MCF 10A (cell line): Measurements from ENCODE around the gene APOBEC2. TPM values are rescaled to one million over a fixed set of nuclear protein-coding genes. Genes with fewer than 3 reads are reported as not detected.

Experiments used
- BruUV-seq: library from RNA; stranded (reverse); fragments of 400-500 nt; replicated peaks from 2 replicates; lab custom pipeline; 2021; lab: Mats Ljungman, UMichigan
- CTCF ChIA-PET: fragments of 300-600 bp; sonication (Branson Sonifier 250); formaldehyde crosslinking; extraction: SDS; loops from one replicate; lab custom pipeline; 2021; ENCODE audit warnings: antibody characterized with exemption, inconsistent platforms; lab: Yijun Ruan, JAX
- POLR2A ChIA-PET: fragments of 300-600, 350-650 bp; sonication (Branson Sonifier 250); formaldehyde crosslinking; extraction: SDS; loops from one replicate; lab custom pipeline; 2020; ENCODE audit warnings: antibody characterized with exemption, inconsistent platforms; lab: Yijun Ruan, JAX
- DNase-seq: peaks from one replicate; pipeline ENCODE4 v3.0.0-alpha.2; 2018; ENCODE audit not compliant: unreplicated experiment
- H3K27ac Mint-ChIP-seq: one replicate; pipeline ENCODE4 v1.8.0; 2022; ENCODE audit warnings: mild to moderate bottlenecking, low read depth, mixed read lengths; ENCODE audit not compliant: unreplicated experiment
- H3K27me3 Mint-ChIP-seq: one replicate; pipeline ENCODE4 v1.8.0; 2022; ENCODE audit warnings: mixed read lengths; ENCODE audit not compliant: insufficient read depth, unreplicated experiment
- H3K36me3 Mint-ChIP-seq: one replicate; pipeline ENCODE4 v1.8.0; 2022; ENCODE audit warnings: mild to moderate bottlenecking, moderate library complexity, mixed read lengths; ENCODE audit not compliant: insufficient read depth, unreplicated experiment
- H3K4me1 Mint-ChIP-seq: one replicate; pipeline ENCODE4 v1.8.0; 2022; ENCODE audit warnings: mixed read lengths; ENCODE audit not compliant: insufficient read depth, unreplicated experiment
- H3K4me3 Mint-ChIP-seq: one replicate; pipeline ENCODE4 v1.8.0; 2022; ENCODE audit warnings: mild to moderate bottlenecking, moderate library complexity, mixed read lengths; ENCODE audit not compliant: unreplicated experiment
- H3K9me3 Mint-ChIP-seq: one replicate; pipeline ENCODE4 v1.8.0; 2022; ENCODE audit warnings: mixed read lengths; ENCODE audit not compliant: unreplicated experiment
- intact Hi-C: fragments of 100-400 bp; cut with micrococcal nuclease; formaldehyde crosslinking; loops from 2 replicates; pipeline ENCODE4 v1.14.1; 2022
- total RNA-seq: library from RNA; stranded (reverse); gene quantifications from 2 replicates; pipeline ENCODE4 v1.2.3, GENCODE V29; 2022
- TF ChIP-seq, protein P1 (sequence below): fragments of 200-600 bp; IDR thresholded peaks from one replicate; pipeline ENCODE4 v1.8.0; 2022; ENCODE audit warnings: antibody characterized with exemption, mild to moderate bottlenecking; ENCODE audit not compliant: unreplicated experiment

Gene APOBEC2
- total RNA-seq, 1 experiment from 2014 or later = not detected

DNA sequence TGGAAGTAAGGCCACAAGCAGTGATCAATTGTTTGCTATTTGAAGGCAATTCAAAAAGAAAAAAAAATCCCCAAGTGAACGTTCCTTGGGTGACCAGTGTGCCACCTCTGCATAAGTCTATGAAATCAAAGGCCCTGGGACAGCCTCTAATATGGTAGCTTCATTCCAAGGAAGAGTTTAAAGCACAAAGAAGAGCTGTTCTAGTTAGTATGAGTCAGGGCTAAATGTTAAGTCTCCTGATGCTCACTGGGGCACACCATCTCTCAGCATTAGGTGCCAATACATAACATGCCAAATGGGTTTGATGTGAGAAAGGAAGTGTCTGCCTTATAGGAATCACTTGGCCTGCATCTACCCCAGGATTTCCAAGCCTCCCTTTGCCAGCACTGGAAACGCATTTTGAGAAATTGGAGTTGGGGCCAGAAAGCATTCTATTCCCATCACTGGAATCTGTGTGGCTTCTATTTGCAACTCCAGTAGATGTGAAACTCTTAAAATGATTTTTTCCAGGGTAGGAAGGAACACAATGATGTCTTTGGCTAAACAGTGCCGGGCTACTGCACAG lies 27.0 kb upstream of the APOBEC2 start:
- Mint-ChIP-seq H3K27me3 (no peaks in the 10 kb centered on the region), H3K4me3 (no peak overlapping the region), H3K9me3 (no peaks in the 10 kb centered on the region), H3K36me3 (no peaks in the 10 kb centered on the region), H3K4me1 (peaks cover 37% of the 10 kb centered on the region), H3K27ac (no peak overlapping the region)
- no TSS peak for BruUV-seq
- intact Hi-C loops = loop anchor here (10.0 kb wide), 1 partner anchor 1651 kb away; no protein-coding TSS in a partner anchor
- CTCF ChIA-PET = interaction anchor here (0.5 to 5.3 kb wide), 16 partner anchors 11 to 1669 kb away, joined by 3 to 43 read pairs (median 6); partner anchors contain the start of genes TSPO2 and UNC5CL
- TF ChIP-seq, protein P1, sequence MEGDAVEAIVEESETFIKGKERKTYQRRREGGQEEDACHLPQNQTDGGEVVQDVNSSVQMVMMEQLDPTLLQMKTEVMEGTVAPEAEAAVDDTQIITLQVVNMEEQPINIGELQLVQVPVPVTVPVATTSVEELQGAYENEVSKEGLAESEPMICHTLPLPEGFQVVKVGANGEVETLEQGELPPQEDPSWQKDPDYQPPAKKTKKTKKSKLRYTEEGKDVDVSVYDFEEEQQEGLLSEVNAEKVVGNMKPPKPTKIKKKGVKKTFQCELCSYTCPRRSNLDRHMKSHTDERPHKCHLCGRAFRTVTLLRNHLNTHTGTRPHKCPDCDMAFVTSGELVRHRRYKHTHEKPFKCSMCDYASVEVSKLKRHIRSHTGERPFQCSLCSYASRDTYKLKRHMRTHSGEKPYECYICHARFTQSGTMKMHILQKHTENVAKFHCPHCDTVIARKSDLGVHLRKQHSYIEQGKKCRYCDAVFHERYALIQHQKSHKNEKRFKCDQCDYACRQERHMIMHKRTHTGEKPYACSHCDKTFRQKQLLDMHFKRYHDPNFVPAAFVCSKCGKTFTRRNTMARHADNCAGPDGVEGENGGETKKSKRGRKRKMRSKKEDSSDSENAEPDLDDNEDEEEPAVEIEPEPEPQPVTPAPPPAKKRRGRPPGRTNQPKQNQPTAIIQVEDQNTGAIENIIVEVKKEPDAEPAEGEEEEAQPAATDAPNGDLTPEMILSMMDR = no peak
- POLR2A ChIA-PET = no interaction called here
- DNase-seq = no peak

DNA sequence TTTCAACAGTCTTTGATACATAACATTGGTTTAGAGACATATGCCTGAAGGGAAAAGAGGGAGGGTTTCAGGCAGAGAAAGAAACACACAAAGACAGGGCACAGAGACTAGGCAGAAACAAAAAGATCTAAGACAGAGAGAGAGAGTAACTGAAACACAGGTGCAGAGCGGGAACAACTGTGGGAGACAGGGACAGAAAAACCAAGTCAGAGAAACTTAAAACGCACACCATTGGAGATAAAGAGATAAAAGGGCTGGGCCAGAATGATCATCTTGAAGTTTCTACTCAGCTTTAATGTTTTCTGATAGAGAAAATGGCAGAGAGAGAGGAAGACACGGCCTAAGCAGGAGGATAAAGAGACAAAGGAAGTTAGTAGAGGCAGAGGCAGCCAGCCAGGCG lies 25.8 kb upstream of the APOBEC2 start:
- H3K4me1 Mint-ChIP-seq = peaks cover 33% of the 10 kb centered on the region
- no peak overlapping the region for H3K27ac Mint-ChIP-seq
- no TSS peak for BruUV-seq

DNA sequence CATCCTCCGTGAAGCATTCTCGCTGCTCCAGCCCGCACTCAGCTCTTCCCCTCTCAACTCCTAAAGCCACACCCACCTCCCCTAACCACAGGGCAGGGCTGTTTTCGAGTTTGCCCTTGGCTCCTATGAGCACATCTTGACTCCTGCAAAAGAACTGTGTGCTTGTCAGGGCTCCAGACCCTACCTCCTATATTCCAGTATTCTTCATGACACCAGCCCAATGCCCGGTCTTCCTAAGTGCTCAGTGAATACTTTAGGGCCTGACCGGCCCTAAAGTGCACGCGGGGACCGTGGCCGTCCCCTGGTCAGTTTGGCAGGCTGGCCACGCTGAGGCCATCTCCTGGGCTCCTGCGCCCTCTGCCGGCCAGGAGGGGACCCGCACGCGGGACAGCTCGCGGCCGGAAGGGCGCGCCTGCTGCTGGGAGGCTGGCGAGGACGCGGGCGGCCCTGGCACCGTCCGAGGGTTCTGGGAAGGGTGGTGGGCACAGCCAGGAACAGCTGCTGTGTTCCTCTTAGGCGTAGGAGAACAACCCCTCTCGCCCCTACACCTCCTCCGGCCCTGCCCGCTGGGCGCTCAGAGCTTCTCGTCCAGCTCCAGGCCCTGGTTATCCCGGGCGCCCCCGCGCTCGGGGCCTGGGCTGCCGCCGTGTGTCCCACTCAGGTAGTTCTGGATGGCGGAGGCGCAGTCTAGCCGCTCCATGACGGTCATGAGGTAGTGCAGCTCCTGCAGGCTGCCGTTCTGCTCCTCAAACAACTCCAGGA lies 25.0 kb upstream of the APOBEC2 start:
- Mint-ChIP-seq H3K4me3 (peak overlapping the region; percentile 61), H3K36me3 (no peaks in the 10 kb centered on the region), H3K27ac (no peak overlapping the region), H3K27me3 (no peaks in the 10 kb centered on the region), H3K9me3 (no peaks in the 10 kb centered on the region), H3K4me1 (peaks cover 29% of the 10 kb centered on the region)
- ChIA-PET POLR2A (interaction anchor here (1.3 to 2.8 kb wide), 2 partner anchors 9 to 43 kb away, joined by 6 to 9 read pairs; no protein-coding TSS in a partner anchor), CTCF (interaction anchor here (0.6 to 5.3 kb wide), 63 partner anchors 9 to 1679 kb away, joined by 3 to 43 read pairs (median 4); partner anchors contain the start of genes TSPO2 and UNC5CL)
- BruUV-seq = no TSS peak
- peak; percentile 79 for DNase-seq
- intact Hi-C loops = loop anchor here (1.0 to 10.0 kb wide), 5 partner anchors 22 to 1653 kb away; no protein-coding TSS in a partner anchor
- TF ChIP-seq, protein P1 = peak; percentile 98

More for the DNA sequence above, 25.8 kb upstream of the APOBEC2 start:
- no peaks in the 10 kb centered on the region for H3K9me3 Mint-ChIP-seq
- TF ChIP-seq, protein P1 = no peak
- POLR2A ChIA-PET = interaction anchor here (1.3 kb wide), 1 partner anchor 9 kb away, joined by 6 read pairs; no protein-coding TSS in a partner anchor
- no peaks in the 10 kb centered on the region for H3K36me3 Mint-ChIP-seq
- intact Hi-C loops = loop anchor here (1.0 to 10.0 kb wide), 2 partner anchors 132 to 1652 kb away; no protein-coding TSS in a partner anchor
- no peak for DNase-seq
- peak overlapping the region; percentile 61 for H3K4me3 Mint-ChIP-seq
- no peaks in the 10 kb centered on the region for H3K27me3 Mint-ChIP-seq
- CTCF ChIA-PET = interaction anchor here (0.6 to 5.3 kb wide), 38 partner anchors 8 to 1685 kb away, joined by 3 to 43 read pairs (median 4); partner anchors contain the start of genes TSPO2 and UNC5CL
